GM21528 (cell line): ENCODE results near the gene HSPA14.
A peak's percentile ranks its signal among the peaks of the same experiment; 100 is the strongest.
"Not testable (repeated sequence)": the region's sequence is repeated elsewhere in the genome, so short reads cannot be mapped to it uniquely, and the experiment has no call there.

Experiments used
- ATAC-seq: cut with Tn5 transposase; IDR thresholded peaks from one replicate; pipeline ENCODE4 v1.9.1; 2021; ENCODE audit warnings: mild to moderate bottlenecking, moderate library complexity; ENCODE audit not compliant: unreplicated experiment, low FRiP score

The HSPA14 gene, protein sequence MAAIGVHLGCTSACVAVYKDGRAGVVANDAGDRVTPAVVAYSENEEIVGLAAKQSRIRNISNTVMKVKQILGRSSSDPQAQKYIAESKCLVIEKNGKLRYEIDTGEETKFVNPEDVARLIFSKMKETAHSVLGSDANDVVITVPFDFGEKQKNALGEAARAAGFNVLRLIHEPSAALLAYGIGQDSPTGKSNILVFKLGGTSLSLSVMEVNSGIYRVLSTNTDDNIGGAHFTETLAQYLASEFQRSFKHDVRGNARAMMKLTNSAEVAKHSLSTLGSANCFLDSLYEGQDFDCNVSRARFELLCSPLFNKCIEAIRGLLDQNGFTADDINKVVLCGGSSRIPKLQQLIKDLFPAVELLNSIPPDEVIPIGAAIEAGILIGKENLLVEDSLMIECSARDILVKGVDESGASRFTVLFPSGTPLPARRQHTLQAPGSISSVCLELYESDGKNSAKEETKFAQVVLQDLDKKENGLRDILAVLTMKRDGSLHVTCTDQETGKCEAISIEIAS

DNA sequence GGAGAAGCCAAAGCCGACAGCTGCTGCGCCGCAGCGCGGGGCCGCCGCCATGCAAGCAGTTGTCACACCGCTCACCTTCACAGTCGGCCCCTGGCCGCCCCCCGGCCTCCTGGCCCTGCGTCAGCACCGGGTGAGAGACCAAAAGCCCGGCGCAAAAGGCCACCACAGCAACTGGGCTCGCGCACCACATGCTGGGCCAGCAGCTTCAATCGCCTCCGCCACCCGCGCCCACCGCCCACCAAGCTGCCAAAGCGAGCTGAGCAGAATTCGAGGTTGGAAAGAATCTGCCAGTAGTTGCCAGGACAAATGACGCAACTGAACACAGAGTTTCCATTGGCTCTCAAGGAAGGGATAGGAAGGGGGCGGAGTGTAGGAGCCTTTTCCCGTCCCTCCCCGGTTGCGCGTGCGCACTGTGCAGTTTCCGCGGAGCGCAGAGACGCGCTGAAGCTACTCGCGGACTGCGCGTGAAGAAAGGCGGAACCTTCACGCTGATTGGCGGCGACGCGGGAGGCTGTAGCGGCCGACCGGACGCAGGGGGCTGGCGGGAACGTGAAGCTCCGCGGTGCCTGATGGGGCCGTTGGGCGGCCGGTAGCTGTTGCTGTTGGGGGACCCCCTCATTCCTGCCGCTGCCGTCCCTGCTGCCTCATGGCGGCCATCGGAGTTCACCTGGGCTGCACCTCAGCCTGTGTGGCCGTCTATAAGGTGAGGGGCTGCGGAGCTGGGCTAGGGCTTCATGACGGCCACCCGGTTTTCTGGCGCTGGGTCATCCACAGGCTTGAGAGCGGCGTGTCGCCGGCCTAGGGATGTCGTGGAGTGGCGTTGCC is at the start of gene HSPA14, which contains the start of the genes CDNF and MSANTD7:
TSS of gene HSPA14 (plus strand) at position 550 of the 825 bp plus-strand sequence. CDS start at position 647, 97 bp downstream.
TSS of gene CDNF (minus strand) at position 281 of the 825 bp plus-strand sequence. CDS start at position 190, 91 bp downstream.
TSS of gene MSANTD7 (plus strand) at position 550 of the 825 bp plus-strand sequence. CDS start 3,979 bp downstream, outside the sequence.
- peak; percentile 93 for ATAC-seq

DNA sequence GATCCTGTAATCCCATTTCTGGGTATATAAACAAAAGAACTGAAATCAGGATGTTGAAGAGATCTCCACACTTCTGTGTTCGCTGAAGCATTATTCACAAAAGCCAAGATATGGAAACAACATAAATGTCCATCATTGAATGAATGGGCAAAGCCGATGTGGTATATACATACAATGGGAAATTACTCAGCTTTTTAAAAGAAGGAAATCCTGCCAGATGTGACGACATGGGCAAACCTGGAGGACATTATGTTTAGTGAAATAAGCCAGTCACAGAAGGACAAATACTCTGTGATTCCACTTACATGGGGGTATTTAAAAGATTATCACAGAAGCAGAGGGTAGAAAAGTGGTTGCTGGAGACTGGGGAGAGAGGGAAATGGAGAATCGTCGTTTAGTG is 39.5 kb upstream of the HSPA14 start:
- no peak for ATAC-seq

DNA sequence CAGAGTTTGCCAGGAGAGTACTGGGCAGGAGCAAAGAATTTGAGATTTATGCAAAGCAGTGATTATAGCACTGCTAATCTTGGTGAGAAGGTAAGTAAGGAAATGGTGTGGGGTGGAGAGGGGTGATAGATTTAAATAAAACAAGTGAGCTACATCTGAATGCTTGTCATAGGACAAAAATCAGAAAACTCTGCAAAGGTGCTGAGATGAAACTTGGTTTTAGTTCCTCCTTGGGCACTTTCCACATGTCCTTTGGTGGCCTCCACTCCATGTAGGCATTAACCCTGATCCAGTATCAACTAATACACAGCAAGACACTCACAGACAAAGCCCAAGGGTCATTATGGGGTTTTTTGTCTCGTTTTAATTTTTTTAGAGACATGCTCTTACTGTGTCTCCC is 37.7 kb upstream of the HSPA14 start:
- no peak for ATAC-seq

DNA sequence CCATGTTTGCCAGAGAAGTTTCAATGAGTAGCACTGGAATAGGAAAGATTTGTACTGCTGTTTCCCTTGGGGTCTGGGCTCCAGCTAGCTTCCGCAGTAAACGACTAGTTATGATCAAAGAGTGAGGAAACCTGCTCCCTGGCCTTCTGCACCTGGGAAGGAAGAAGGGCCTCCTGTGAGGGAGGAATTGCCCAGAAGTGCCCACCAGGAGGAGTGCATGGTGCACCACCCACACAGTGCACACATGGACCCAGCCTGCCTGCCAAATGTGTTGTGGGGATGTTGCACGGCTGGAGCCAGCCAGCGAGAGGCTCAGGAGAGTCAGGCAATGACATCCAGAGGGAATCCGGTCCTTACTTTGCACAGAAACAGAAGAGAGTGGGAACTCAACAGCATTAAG is 36.4 kb upstream of the HSPA14 start:
- ATAC-seq: no peak

DNA sequence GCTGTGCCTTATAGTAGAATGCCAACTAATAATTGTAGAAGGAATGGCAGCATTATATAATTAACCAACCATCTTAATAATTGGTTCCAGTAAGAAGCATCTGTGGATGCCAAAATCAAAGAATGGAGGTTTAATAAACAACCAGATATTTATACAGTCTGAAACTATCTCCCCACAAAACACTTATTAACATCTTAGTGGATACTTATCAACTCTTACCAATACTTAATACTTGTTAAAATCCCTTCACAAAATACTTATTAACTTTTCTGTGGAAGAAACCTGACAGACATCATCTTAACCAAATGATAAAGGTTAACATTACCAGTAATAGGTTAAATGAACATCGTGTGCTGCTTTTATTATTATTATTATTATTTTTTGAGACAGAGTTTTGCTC is 34.3 kb upstream of the HSPA14 start:
- no peak for ATAC-seq

GRCh38 chr10:14806318-14806717 is 31.8 kb upstream of the HSPA14 start:
- no peak for ATAC-seq

DNA sequence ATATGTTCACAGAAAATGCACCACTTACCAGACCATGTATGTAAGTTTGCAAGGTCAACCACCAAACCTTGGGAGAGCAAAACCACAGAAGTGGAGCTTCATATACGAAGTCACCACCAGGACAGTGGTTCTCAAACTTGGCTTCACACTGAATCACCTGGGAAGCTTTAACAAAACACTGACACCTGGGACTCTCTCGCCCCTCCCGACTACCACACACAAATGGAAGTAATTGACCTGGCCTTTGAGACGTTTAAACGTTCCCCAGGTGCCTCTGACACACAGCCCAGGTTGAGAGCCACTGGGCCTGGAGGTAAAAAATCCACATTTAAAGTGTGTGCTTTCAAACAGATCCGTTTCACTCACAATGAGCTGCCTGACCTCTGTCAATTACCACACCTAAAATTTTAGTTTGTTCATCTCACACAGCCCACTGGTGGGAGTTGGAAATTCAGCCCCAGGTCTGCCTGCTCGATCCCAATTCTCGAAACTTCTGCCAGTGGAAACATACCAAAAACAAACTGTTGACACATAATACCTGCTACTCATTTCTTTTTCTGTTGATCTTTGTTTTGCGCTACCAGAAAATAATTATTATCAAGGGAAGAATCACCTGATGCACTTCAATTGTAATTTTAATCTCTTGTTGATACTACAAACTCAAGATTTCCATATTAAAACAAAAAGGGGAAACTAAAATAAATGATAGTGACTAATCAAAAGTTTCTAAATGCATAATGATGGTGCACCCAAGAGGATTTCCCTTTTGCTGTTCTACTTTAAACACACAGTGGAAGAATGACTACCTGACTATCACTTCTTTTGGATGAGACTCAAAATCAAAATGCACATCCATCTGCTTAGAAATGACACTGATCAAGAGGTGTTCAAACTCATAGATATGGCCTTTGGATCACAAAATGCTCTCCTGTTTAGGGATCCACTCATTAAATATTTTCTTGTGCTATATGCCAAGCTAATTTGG is 26.8 kb upstream of the HSPA14 start:
- no peak for ATAC-seq

DNA sequence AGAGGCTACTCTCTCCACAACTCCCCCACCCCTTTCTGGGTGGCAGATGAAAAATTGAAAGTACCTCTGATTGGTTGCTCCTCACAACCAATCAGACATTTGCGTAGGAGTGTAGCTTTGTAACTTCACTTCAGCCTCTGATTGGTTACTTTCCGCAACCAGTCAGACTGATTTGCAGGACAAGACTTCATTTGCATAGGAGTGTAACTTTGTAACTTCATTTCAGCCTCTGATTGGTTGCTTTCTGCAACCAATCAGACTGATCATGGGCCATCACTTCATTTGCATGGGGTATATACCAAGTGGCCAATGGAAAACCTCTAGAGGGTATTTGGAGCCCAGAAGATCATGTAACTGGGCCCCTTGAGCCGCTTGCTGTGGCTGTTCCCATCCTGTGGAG is 25.8 kb upstream of the HSPA14 start:
- no peak for ATAC-seq

GRCh38 chr10:14815681-14816080 is 22.4 kb upstream of the HSPA14 start:
- ATAC-seq: no peak

DNA sequence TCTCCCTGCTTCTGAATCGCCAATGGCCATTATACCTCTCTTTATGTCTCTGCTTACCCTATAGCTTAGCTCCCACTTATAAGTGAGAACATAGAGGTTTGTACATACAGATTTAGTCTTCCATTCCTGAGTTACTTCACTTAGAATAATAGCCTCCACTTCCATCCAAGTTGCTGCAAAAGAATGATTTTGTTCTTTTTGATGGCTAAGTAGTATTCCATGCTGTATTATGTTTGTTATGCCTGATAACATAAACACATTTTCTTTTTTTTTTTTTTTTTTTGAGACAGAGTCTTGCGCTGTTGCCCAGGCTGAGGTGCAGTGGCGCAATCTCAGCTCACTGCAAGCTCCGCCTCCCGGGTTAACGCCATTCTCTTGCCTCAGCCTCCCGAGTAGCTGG is 21.4 kb upstream of the HSPA14 start:
- not testable (repeated sequence) for ATAC-seq

DNA sequence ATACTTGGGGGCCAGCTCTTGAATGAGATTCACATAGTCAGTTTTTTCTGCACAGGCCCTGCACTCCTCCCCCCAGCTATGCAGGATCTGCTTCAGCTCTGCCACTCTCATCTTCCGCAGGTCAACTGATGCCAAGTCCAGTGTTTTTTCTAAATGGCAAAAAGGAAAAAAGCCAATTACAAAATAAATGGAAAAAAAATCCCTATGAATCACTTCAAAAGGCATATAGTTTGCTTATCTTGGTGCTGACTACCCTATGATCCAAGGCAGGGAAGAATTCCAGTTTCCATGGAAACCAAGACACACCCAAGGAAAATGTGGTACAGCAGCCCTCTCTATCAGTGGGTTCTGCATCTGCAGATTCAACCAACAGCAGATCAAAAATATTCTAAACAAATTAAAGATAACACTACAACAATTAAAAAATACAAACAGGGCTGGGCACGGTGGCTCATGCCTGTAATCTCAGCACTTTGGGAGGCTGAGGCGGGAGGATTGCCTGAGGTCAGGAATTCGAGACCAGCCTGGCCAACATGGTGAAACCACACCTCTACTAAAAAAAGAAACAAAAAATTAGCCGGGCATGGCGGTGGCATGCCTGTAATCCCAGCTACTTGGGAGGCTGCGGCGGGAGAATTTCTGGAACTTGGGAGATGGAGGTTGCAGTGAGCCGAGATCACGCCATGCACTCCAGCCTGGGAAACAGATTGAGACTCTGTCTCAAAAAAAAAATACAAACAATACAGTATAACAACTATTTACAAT is 17.9 kb upstream of the HSPA14 start:
- ATAC-seq: no peak

GRCh38 chr10:14820775-14821154 is 17.3 kb upstream of the HSPA14 start:
- ATAC-seq: no peak

DNA sequence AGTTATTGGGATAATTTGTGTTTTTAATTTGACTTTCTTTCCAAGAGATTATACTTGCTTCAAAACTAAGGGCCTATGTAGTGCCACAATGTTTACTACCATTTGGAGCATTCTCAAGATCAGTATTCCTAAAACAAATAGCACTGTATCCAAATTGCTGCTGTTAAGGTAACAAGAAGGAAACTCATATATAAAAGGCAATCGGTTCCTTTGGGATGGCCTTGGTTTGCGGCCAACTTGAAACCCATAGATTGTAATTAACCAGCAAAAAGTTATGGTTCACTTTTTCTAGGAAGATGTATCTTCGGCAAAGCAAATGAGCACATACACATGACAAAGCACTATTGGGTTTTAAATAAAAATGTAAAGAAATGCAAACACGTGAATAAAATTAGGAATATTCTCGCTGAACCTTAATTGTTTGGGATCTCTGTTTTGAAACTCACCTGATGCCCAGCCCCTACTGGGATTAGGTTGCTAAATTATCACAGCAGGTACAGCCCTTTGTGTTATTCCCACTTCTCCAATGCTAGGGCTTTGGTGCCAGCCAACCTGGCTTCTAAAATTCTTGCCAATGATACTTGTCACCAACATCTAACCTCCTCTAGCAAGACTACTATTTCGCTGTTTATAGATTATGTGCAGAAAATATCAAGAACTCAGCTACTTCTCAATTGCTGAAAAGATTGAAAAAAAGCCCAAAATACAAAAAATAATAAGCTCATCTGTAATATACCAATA is 16.3 kb upstream of the HSPA14 start:
- no peak for ATAC-seq

DNA sequence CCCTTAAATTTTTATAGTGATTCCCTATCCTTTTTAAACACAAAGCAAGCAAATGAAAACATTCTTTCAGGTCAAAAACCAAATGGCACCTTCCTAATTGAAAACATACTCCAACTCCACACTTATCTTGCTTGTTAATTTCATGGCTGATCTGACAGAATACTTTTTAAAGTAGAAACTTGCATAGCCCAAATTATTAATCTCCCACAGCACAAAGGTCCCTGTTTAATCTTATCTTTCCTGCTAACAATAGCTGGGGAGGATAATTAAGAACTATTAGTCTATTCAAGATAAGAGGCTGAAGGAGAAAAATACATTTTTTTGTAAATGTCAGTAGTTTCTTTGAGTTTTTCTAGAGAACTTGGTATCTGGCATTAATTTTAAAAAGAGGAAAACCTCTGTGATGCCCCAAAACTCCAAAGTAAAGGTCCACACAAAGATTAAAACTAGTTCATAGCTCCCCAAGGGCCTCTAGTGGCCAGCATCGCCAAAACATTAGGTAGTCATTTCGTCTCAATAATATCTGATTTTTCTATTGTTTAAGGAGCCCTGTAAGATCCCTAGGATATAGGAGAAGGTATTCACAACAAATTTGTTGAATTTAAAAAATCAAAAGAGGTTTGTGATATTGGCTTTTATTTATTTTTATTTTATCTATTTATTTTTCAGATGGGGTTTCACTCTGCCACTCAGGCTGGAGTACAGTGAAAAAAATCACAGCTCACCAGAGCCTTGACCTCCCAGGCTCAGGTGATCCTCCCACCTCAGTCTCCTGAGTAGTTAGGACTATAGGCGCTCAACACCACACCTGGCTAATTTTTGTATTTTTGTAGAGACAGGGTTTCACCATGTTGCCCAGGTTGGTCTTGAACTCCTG is 15.0 kb upstream of the HSPA14 start:
- no peak for ATAC-seq

DNA sequence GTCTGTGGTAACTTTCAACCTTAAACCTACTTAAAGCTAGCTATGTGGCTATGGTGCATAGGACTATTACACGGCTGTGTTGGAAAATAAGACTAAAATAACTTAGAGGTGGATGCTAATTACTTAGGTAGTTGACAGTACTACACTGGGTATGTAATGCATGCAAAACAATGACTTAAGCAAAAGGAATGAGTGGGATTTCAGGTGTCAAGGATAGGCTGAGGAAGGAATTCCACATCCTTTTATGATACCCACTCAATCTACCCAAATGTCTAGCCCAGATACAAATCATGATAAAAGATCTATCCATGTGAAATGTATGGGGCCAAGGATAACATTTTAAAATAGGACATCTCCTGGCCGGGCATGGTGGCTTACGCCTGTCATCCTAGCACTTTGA is 14.1 kb upstream of the HSPA14 start:
- ATAC-seq: no peak

DNA sequence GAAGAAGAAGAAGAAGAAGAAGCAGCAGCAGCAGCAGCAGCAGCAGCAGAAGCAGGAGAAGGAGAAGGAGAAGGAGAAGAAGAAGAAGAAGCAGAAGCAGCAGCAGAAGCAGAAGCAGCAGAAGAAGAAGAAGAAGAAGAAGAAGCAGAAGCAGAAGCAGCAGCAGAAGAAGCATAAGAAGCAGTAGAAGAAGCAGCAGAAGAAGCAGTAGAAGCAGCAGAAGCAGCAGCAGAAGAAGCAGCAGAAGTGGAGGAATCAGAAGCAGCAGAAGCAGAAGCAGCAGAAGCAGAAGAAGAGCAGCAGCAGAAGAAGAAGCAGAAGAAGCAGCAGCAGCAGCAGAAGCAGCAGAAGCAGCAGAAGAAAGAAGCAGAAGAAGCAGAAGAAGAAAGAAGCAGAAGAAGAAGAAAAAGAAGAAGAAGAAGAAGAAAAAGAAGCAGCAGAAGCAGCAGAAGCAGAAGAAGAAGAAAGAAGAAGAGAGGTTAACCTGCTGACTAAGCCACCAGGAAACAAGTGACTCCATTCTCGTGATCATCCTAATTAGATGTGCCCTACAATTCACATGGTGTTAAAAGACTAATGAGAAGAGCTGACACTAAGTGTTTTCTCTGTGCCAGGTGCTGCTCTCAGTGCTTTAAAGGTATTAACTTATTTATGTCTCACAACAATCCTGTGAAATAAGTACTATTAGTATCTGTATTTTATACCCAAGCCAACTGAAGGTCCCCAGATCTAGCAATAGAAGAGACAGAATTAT is 11.9 kb upstream of the HSPA14 start:
- no peak for ATAC-seq

- ATAC-seq: no peak
Measured at GRCh38 chr10:14833106-14833505, 5.0 kb upstream of the HSPA14 start.
